C4-2B (cell line): ENCODE data around the gene C20orf144.

Source experiments
- CTCF ChIP-seq: fragments of 450-650 bp; conservative IDR thresholded peaks from 2 replicates; pipeline ENCODE4 v1.5.1; 2017; ENCODE audit warnings: mild to moderate bottlenecking
- ZFX ChIP-seq: fragments of 450-650 bp; IDR thresholded peaks from 2 replicates; pipeline ENCODE4 v1.6.1; 2017

DNA sequence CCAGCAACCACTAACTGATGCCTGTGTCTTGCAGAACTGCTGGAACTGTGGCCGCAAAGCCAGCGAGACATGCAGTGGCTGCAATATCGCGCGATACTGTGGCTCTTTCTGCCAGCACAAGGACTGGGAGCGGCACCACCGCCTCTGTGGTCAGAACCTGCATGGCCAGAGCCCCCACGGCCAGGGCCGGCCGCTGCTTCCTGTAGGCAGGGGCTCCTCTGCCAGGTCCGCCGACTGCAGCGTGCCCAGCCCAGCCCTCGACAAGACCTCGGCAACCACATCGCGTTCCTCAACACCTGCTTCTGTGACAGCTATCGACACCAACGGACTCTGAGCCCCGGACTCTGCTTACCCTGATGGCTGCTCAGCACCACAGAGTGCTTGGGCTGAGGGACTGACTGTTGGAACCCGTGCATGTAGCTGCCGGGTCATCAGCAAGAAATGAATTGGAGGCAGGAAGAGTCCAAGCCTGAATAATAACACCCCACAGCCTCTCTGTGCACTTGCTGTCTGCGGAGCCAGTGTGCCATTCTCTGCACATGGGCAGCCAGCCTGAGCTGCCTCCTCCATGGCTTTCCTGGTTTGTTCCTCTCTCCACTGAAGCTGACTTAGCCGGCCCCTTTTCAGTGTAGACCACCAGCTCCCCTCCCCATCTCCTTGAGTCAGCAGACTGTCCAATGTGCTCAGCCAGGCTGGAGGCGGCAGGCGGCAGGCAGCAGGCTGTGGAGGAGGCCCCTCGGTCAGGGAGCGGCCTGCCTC lies 17.6 kb upstream of the C20orf144 start:
- TF ChIP-seq ZFX (no peak), CTCF (no peak)
